ENCODE results near the gene DENND5B.

GRCh38 chr12:31589904-31590641 is 863 bp downstream of the DENND5B start:
- TF ChIP-seq SUZ12 (IDR thresholded peaks at IDR 0.05) = no peak
- TF ChIP-seq BHLHE40 (IDR thresholded peaks at IDR 0.05; ENCODE audit: borderline replicate concordance) = no peak
- TF ChIP-seq FOXM1 (IDR thresholded peaks at IDR 0.05; ENCODE audit: borderline replicate concordance) = no peak
- TF ChIP-seq FOXK2 (IDR thresholded peaks at IDR 0.05) = no peak
- no peak for TF ChIP-seq LEF1 (IDR thresholded peaks at IDR 0.05; ENCODE audit: borderline replicate concordance)
- no peak for TF ChIP-seq HDGF (IDR thresholded peaks at IDR 0.05; ENCODE audit: borderline replicate concordance)
- no peak for TF ChIP-seq ZNF384 (IDR thresholded peaks at IDR 0.05)
- TF ChIP-seq NFRKB (IDR thresholded peaks at IDR 0.05) = no peak
- TF ChIP-seq L3MBTL2 (conservative IDR thresholded peaks at IDR 0.05) = no peak
- no peak for TF ChIP-seq ELF4 (IDR thresholded peaks at IDR 0.05)
- no peak for TF ChIP-seq ARNT (IDR thresholded peaks at IDR 0.05)
- TF ChIP-seq PKNOX1 (IDR thresholded peaks at IDR 0.05) = no peak
- TF ChIP-seq CTBP1 (IDR thresholded peaks at IDR 0.05; ENCODE audit: borderline replicate concordance) = no peak

Data from HEK293T (cell line).